ENCODE data around the gene TICAM2. TPM values are rescaled to one million over a fixed set of nuclear protein-coding genes. Genes with fewer than 3 reads are reported as not detected.
"Not testable (repeated sequence)": the region's sequence is repeated elsewhere in the genome, so short reads cannot be mapped to it uniquely, and the experiment has no call there.

The TICAM2 gene, protein sequence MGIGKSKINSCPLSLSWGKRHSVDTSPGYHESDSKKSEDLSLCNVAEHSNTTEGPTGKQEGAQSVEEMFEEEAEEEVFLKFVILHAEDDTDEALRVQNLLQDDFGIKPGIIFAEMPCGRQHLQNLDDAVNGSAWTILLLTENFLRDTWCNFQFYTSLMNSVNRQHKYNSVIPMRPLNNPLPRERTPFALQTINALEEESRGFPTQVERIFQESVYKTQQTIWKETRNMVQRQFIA
- total RNA-seq: 1 to 10 TPM; 1.9 to 4.3 (median 3.5) TPM
- long read RNA-seq, donor 1, partial matches to known transcripts: 0 of 1 reads
- long read RNA-seq, donor 1, other reads (novel, unspliced or antisense): 0 of 1 reads
- long read RNA-seq, donor 2, partial matches to known transcripts: 0 of 1 reads
- long read RNA-seq, donor 2, other reads (novel, unspliced or antisense): 0 of 1 reads

DNA sequence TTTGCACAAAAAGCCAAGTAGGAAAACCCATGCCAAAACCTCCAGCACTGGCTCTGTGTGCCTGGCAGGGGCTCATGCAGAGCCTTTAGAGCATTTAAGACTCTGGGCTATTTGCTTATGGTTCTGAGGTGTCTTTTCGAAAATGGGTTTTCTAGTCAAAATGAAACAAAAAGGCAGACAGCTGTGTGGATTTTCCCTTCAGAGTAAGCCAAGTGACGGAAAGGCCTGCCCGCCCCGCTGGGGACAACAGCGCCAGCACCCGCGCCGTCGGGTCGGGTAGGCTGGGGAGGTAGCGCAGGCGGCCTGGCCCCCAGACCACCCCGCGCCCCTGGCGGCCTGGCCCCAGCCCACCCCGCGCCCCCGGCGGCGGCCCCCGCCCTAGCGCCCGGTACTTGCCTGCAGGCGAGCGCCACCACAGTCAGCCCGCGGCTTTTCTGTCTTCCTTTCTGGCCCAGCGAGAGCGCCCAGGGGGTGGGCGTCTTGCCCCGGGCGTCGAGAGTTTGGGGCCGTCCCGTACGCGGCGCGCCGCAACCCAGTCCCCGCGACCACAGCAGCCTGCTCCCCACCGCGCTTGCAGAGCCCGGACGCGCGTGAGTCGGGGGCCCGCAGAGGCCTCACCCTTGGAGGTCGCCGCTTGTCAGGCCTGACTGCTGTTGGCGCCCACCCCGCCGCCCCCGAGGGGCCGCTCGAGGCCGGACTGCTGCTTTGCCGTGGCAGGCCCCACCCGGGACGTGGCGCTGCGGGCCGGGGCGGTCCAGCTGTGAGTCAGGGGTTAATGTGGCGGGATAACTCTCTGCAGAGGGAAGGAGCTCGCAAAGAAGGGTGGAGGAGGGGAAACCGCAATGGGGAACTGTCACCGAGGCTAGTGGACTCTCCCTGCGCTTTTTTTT lies at the start of gene TICAM2:
Gene TICAM2 (minus strand): TSS at position 779 of the 890 bp plus-strand sequence. CDS start 21,223 bp downstream, outside the sequence.
- no peaks in the 10 kb centered on the region for H3K9me3 ChIP-seq
- intact Hi-C loops (cut with DNase I, micrococcal nuclease): no loop called here
- H3K4me3 ChIP-seq: peak within 1 kb of the TSS; percentile 50
- DNase-seq (peak; percentile 69 to 80 (median 73)), ATAC-seq (peak; percentile 90)
- H3K4me1 ChIP-seq (ENCODE audit: low read depth): peaks cover 7% of the 10 kb centered on the region
- TF ChIP-seq, protein P1, sequence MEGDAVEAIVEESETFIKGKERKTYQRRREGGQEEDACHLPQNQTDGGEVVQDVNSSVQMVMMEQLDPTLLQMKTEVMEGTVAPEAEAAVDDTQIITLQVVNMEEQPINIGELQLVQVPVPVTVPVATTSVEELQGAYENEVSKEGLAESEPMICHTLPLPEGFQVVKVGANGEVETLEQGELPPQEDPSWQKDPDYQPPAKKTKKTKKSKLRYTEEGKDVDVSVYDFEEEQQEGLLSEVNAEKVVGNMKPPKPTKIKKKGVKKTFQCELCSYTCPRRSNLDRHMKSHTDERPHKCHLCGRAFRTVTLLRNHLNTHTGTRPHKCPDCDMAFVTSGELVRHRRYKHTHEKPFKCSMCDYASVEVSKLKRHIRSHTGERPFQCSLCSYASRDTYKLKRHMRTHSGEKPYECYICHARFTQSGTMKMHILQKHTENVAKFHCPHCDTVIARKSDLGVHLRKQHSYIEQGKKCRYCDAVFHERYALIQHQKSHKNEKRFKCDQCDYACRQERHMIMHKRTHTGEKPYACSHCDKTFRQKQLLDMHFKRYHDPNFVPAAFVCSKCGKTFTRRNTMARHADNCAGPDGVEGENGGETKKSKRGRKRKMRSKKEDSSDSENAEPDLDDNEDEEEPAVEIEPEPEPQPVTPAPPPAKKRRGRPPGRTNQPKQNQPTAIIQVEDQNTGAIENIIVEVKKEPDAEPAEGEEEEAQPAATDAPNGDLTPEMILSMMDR (IDR thresholded peaks at IDR 0.05): no peak
- H3K36me3 ChIP-seq (ENCODE audit: low read depth): no peaks in the 10 kb centered on the region

DNA sequence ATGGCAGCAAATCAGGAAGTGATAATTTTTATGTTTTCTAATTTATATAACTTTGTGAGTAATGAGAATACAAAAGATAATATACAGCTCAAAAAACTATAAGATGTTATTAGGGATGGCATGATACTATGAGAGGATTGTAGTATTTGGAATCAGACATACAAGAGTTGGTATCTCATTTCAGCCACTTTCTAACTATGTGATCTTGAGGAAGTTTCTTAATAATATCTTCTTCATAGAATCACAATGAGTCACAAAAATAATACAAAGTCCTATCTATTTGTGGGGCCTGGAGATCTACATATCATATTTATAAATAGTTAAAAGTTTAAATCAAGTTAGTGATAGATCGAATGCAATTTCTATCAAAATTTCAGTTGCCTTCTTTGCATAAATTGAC lies 47.3 kb upstream of the TICAM2 start:
- no peak overlapping the region for H3K4me3 ChIP-seq
- TF ChIP-seq, protein P1 (IDR thresholded peaks at IDR 0.05): no peak
- no peaks in the 10 kb centered on the region for H3K9me3 ChIP-seq
- ATAC-seq: no peak
- intact Hi-C loops (cut with DNase I, micrococcal nuclease): no loop called here
- DNase-seq: no peak
- no peaks in the 10 kb centered on the region for H3K36me3 ChIP-seq (ENCODE audit: low read depth)
- H3K4me1 ChIP-seq (ENCODE audit: low read depth): no peaks in the 10 kb centered on the region

DNA sequence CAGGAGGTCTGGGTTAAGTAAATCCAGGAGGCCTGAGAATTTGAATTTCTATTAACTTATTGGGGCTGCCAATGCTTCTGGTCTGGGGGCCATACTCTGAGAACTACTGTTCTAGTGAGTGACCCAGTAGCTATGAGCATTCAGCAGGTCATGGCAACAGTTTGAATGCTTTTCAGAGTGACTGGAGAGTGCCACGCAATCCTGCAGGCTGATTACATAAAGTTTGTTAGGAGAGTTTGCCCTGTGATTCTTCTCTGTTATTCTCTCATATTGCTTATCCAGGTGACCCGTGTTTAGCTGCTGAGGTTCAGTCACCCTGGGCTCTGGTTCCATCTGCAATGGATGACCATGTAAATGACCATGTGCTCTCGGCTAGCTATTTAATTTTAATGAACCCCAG lies 45.8 kb upstream of the TICAM2 start:
- Histone ChIP-seq H3K36me3 (ENCODE audit: low read depth) (no peaks in the 10 kb centered on the region), H3K4me3 (no peak overlapping the region), H3K9me3 (no peaks in the 10 kb centered on the region), H3K4me1 (ENCODE audit: low read depth) (no peaks in the 10 kb centered on the region)
- DNase-seq (no peak), ATAC-seq (no peak)
- intact Hi-C loops (cut with DNase I, micrococcal nuclease): no loop called here
- TF ChIP-seq, protein P1 (IDR thresholded peaks at IDR 0.05): no peak

DNA sequence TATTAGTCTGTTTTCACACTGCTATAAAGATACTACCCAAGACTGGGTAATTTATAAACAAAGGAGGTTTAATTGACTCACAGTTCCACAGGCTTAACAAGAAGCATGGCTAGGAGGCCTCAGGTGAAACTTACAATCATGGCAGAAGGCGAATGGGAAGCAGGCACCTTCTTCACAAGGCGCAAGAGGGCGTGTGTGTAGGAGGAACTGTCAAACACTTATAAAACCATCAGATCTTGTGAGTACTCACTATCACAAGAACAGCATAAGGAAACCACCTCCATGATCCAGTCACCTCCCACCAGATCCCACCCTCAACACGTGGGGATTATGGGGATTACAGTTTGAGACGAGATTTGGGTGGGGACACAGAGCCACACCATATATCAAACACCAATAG lies 43.1 kb upstream of the TICAM2 start:
- intact Hi-C loops (cut with DNase I, micrococcal nuclease); DNase-seq; H3K36me3 ChIP-seq (ENCODE audit: low read depth): not testable (repeated sequence)

DNA sequence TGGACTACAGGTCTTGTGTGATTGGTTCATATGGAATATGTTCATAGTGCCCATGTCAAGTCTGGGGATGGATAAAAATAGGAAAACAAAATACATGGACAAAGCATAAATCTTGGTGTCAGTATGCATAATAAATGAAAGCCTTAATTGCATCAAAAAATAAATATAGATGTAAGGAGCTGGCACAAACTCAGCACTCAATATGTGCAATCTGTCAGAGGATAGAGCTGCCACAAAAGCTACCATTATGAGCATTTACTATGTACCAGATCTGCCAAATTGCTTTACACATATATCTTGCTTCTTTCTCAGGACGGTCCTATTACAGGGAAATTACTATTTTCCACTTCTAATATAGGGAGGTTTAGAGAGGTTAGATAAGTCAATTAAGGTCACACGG lies 41.8 kb upstream of the TICAM2 start:
- intact Hi-C loops (cut with DNase I, micrococcal nuclease): no loop called here
- no peaks in the 10 kb centered on the region for H3K4me1 ChIP-seq (ENCODE audit: low read depth)

More for the DNA sequence above, 43.1 kb upstream of the TICAM2 start:
- not testable (repeated sequence) for H3K9me3 ChIP-seq; H3K4me1 ChIP-seq (ENCODE audit: low read depth); ATAC-seq; H3K4me3 ChIP-seq

More for the DNA sequence above, 41.8 kb upstream of the TICAM2 start:
- TF ChIP-seq, protein P1 (IDR thresholded peaks at IDR 0.05): no peak
- no peak overlapping the region for H3K4me3 ChIP-seq
- no peaks in the 10 kb centered on the region for H3K36me3 ChIP-seq (ENCODE audit: low read depth)
- no peak for DNase-seq
- H3K9me3 ChIP-seq: no peaks in the 10 kb centered on the region
- ATAC-seq: no peak
